WTC11 (cell line): ENCODE measurements around the gene GSDMA.

ENCODE experiments used
- ATF1 ChIP-seq: sonication (generic); formaldehyde crosslinking; IDR thresholded peaks from 2 replicates; pipeline ENCODE4 v1.8.1; 2023; ENCODE audit warnings: mild to moderate bottlenecking, moderate library complexity, missing genetic modification reagents
- ATF3 ChIP-seq: sonication (generic); formaldehyde crosslinking; conservative IDR thresholded peaks from 2 replicates; pipeline ENCODE4 v1.8.1; 2022; ENCODE audit warnings: mild to moderate bottlenecking, missing genetic modification reagents
- CTCF ChIP-seq: fragments of 200-600 bp; IDR thresholded peaks from 2 replicates; pipeline ENCODE4 v1.8.0; 2022; ENCODE audit warnings: antibody characterized with exemption
- NFE2L1 ChIP-seq: sonication (generic); formaldehyde crosslinking; IDR thresholded peaks from 2 replicates; pipeline ENCODE4 v1.8.1; 2023; ENCODE audit warnings: missing genetic modification reagents
- NR3C1 ChIP-seq: sonication (generic); formaldehyde crosslinking; conservative IDR thresholded peaks from 2 replicates; pipeline ENCODE4 v1.8.1; 2023; ENCODE audit warnings: low read depth, mild to moderate bottlenecking, missing genetic modification reagents
- SP1 ChIP-seq: sonication (generic); formaldehyde crosslinking; conservative IDR thresholded peaks from 2 replicates; pipeline ENCODE4 v1.8.1; 2022; ENCODE audit warnings: missing genetic modification reagents
- TCF7 ChIP-seq: sonication (generic); formaldehyde crosslinking; IDR thresholded peaks from 2 replicates; pipeline ENCODE4 v1.8.0; 2022; ENCODE audit warnings: mild to moderate bottlenecking, low read depth, missing genetic modification reagents, moderate library complexity
- USF2 ChIP-seq: sonication (generic); formaldehyde crosslinking; IDR thresholded peaks from 2 replicates; pipeline ENCODE4 v1.8.1; 2023; ENCODE audit warnings: mild to moderate bottlenecking, missing genetic modification reagents, moderate library complexity
- ZNF532 ChIP-seq: fragments of 250-450 bp; sonication (Bioruptor Pico); IDR thresholded peaks from 2 replicates; pipeline ENCODE4 v1.9.0; 2021; ENCODE audit warnings: mild to moderate bottlenecking, borderline replicate concordance
- ZSCAN18 ChIP-seq: fragments of 250-450 bp; sonication (Bioruptor Pico); IDR thresholded peaks from 2 replicates; pipeline ENCODE4 v2.1.2; 2022; ENCODE audit warnings: mild to moderate bottlenecking, moderate library complexity
- TF ChIP-seq, protein P1 (sequence below): sonication (generic); formaldehyde crosslinking; IDR thresholded peaks from 2 replicates; pipeline ENCODE4 v1.8.0; 2022; ENCODE audit warnings: mild to moderate bottlenecking, missing genetic modification reagents
- TF ChIP-seq, protein P2 (sequence below): sonication (generic); formaldehyde crosslinking; IDR thresholded peaks from 2 replicates; pipeline ENCODE4 v1.8.1; 2023; ENCODE audit warnings: mild to moderate bottlenecking, moderate library complexity, missing genetic modification reagents
- TF ChIP-seq, protein P3 (sequence below): sonication (generic); formaldehyde crosslinking; IDR thresholded peaks from 2 replicates; pipeline ENCODE4 v1.8.0; 2022; ENCODE audit warnings: mild to moderate bottlenecking, missing genetic modification reagents

- no peak for TF ChIP-seq CTCF
- TF ChIP-seq SP1 (CRISPR knock-in tag), result no peak
- TF ChIP-seq ZNF532, result no peak
- no peak for TF ChIP-seq NFE2L1 (CRISPR knock-in tag)
- TF ChIP-seq NR3C1 (CRISPR knock-in tag), result no peak
- TF ChIP-seq TCF7, result no peak
- TF ChIP-seq, protein P1, sequence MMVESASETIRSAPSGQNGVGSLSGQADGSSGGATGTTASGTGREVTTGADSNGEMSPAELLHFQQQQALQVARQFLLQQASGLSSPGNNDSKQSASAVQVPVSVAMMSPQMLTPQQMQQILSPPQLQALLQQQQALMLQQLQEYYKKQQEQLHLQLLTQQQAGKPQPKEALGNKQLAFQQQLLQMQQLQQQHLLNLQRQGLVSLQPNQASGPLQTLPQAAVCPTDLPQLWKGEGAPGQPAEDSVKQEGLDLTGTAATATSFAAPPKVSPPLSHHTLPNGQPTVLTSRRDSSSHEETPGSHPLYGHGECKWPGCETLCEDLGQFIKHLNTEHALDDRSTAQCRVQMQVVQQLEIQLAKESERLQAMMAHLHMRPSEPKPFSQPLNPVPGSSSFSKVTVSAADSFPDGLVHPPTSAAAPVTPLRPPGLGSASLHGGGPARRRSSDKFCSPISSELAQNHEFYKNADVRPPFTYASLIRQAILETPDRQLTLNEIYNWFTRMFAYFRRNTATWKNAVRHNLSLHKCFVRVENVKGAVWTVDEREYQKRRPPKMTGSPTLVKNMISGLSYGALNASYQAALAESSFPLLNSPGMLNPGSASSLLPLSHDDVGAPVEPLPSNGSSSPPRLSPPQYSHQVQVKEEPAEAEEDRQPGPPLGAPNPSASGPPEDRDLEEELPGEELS (CRISPR knock-in tag), result no peak
- TF ChIP-seq ATF3 (CRISPR knock-in tag), result no peak
- TF ChIP-seq, protein P2, sequence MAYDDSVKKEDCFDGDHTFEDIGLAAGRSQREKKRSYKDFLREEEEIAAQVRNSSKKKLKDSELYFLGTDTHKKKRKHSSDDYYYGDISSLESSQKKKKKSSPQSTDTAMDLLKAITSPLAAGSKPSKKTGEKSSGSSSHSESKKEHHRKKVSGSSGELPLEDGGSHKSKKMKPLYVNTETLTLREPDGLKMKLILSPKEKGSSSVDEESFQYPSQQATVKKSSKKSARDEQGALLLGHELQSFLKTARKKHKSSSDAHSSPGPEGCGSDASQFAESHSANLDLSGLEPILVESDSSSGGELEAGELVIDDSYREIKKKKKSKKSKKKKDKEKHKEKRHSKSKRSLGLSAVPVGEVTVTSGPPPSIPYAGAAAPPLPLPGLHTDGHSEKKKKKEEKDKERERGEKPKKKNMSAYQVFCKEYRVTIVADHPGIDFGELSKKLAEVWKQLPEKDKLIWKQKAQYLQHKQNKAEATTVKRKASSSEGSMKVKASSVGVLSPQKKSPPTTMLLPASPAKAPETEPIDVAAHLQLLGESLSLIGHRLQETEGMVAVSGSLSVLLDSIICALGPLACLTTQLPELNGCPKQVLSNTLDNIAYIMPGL (CRISPR knock-in tag), result no peak
- no peak for TF ChIP-seq ATF1 (CRISPR knock-in tag)
- no peak for TF ChIP-seq USF2
- TF ChIP-seq, protein P3, sequence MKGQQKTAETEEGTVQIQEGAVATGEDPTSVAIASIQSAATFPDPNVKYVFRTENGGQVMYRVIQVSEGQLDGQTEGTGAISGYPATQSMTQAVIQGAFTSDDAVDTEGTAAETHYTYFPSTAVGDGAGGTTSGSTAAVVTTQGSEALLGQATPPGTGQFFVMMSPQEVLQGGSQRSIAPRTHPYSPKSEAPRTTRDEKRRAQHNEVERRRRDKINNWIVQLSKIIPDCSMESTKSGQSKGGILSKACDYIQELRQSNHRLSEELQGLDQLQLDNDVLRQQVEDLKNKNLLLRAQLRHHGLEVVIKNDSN (CRISPR knock-in tag), result no peak
- TF ChIP-seq ZSCAN18 (CRISPR knock-in tag), result no peak
Measured at GRCh38 chr17:39946551-39947330, 16.1 kb upstream of the GSDMA start.
